HG03066 (cell line): Measurements from ENCODE around the gene ZHX3.

Experiments
- ATAC-seq: cut with Tn5 transposase; IDR thresholded peaks from one replicate; pipeline ENCODE4 v1.9.1; 2021; ENCODE audit warnings: low read depth; ENCODE audit not compliant: unreplicated experiment

ZHX3 gene

GRCh38 chr20:41232973-41233926 lies 84.3 kb downstream of the ZHX3 start:
- no peak for ATAC-seq

- ATAC-seq = no peak
These were observed 86.4 kb downstream of the ZHX3 start for GRCh38 chr20:41231136-41231535.

- ATAC-seq = no peak
These were observed 87.4 kb downstream of the ZHX3 start for GRCh38 chr20:41230136-41230535.

- no peak for ATAC-seq
These were observed 88.3 kb downstream of the ZHX3 start for GRCh38 chr20:41229259-41229658.

GRCh38 chr20:41228858-41229257 lies 88.7 kb downstream of the ZHX3 start:
- ATAC-seq = no peak

GRCh38 chr20:41226426-41226825 lies 91.1 kb downstream of the ZHX3 start:
- no peak for ATAC-seq

- ATAC-seq = no peak
These were observed 92.4 kb downstream of the ZHX3 start for GRCh38 chr20:41225091-41225490.

- no peak for ATAC-seq
These were observed 93.2 kb downstream of the ZHX3 start for GRCh38 chr20:41224281-41224680.

- ATAC-seq = no peak
These were observed 94.4 kb downstream of the ZHX3 start for GRCh38 chr20:41223112-41223511.

GRCh38 chr20:41222703-41223102 lies 94.8 kb downstream of the ZHX3 start:
- ATAC-seq = no peak

- no peak for ATAC-seq
These were observed 95.2 kb downstream of the ZHX3 start for GRCh38 chr20:41222296-41222695.

- no peak for ATAC-seq
These were observed 95.8 kb downstream of the ZHX3 start for GRCh38 chr20:41221614-41222218.

GRCh38 chr20:41219824-41220223 lies 97.7 kb downstream of the ZHX3 start:
- no peak for ATAC-seq

GRCh38 chr20:41218466-41218865 lies 99.1 kb downstream of the ZHX3 start:
- ATAC-seq = no peak

GRCh38 chr20:41217422-41217821 lies 100.1 kb downstream of the ZHX3 start:
- no peak for ATAC-seq

- no peak for ATAC-seq
These were observed 102.9 kb downstream of the ZHX3 start for GRCh38 chr20:41214666-41215065.

- no peak for ATAC-seq
These were observed 103.3 kb downstream of the ZHX3 start for GRCh38 chr20:41214202-41214601.

- no peak for ATAC-seq
These were observed 104.2 kb downstream of the ZHX3 start for GRCh38 chr20:41213150-41213820.

- ATAC-seq = no peak
These were observed 112.2 kb downstream of the ZHX3 start for GRCh38 chr20:41205313-41205712.

- no peak for ATAC-seq
These were observed 112.9 kb downstream of the ZHX3 start for GRCh38 chr20:41204304-41205265.
